K562 (cell line): ENCODE data around the gene ARHGAP18. TPM values are rescaled to one million over a fixed set of nuclear protein-coding genes. Genes with fewer than 3 reads are reported as not detected.

Source experiments
- ADNP ChIP-seq: fragments of 200-800 bp; sonication (Bioruptor generic); IDR thresholded peaks from 2 replicates; pipeline ENCODE4 v1.6.1; 2016; ENCODE audit warnings: missing genetic modification characterization, missing compliant biosample characterization
- DDX20 ChIP-seq: fragments of 450-650 bp; IDR thresholded peaks from 2 replicates; pipeline ENCODE4 v1.6.1; 2016; ENCODE audit warnings: missing genetic modification characterization, low read depth, mild to moderate bottlenecking, missing compliant biosample characterization, moderate library complexity
- DNMT1 ChIP-seq: fragments of 450-650 bp; IDR thresholded peaks from 2 replicates; pipeline ENCODE4 v1.6.1; 2016; ENCODE audit warnings: antibody characterized with exemption, mild to moderate bottlenecking
- GTF2F1 ChIP-seq: IDR thresholded peaks from 2 replicates; pipeline ENCODE4 v1.6.1; 2011; ENCODE audit warnings: low read depth, low read length, improper control_type of control experiment
- KAT2B ChIP-seq: IDR thresholded peaks from one replicate; pipeline ENCODE4 v1.6.1; 2012; ENCODE audit warnings: low read depth, mild to moderate bottlenecking, control low read depth, inconsistent platforms, low read length, moderate library complexity
- PHF21A ChIP-seq: fragments of 450-650 bp; IDR thresholded peaks from 2 replicates; pipeline ENCODE4 v1.6.1; 2017; ENCODE audit warnings: low read depth, borderline replicate concordance
- RBM14 ChIP-seq: fragments of 200-400 bp; formaldehyde crosslinking; IDR thresholded peaks from 2 replicates; pipeline ENCODE4 v1.6.1; 2018; ENCODE audit warnings: low read depth, mild to moderate bottlenecking, low read length, moderate library complexity, borderline replicate concordance; ENCODE audit not compliant: insufficient read depth
- RFX1 ChIP-seq: fragments of 450-650 bp; IDR thresholded peaks from 2 replicates; pipeline ENCODE4 v1.6.1; 2016; ENCODE audit warnings: mild to moderate bottlenecking, moderate library complexity
- SREBF1 ChIP-seq: fragments of 150-350 bp; IDR thresholded peaks from 2 replicates; pipeline ENCODE4 v1.6.1; 2014; ENCODE audit warnings: antibody characterized with exemption, low read depth, low read length, borderline replicate concordance
- TAF7 ChIP-seq: fragments of 450-650 bp; IDR thresholded peaks from 2 replicates; pipeline ENCODE4 v1.6.1; 2016; ENCODE audit warnings: missing genetic modification characterization, missing compliant biosample characterization
- TBP ChIP-seq: optimal IDR thresholded peaks from 2 replicates; pipeline ENCODE3; 2011; ENCODE audit warnings: low read depth, low read length, improper control_type of control experiment
- ZNF212 ChIP-seq: fragments of 450-650 bp; formaldehyde crosslinking; IDR thresholded peaks from 2 replicates; pipeline ENCODE4 v1.4.0; 2020; ENCODE audit warnings: mild to moderate bottlenecking
- ZNF224 ChIP-seq: sonication (generic); formaldehyde crosslinking; IDR thresholded peaks from 2 replicates; pipeline ENCODE4 v1.8.0; 2022; ENCODE audit warnings: mild to moderate bottlenecking, missing genetic modification reagents
- ZNF253 ChIP-seq: fragments of 250-450 bp; sonication (Bioruptor Pico); conservative IDR thresholded peaks from 2 replicates; pipeline ENCODE4 v1.6.1; 2021; ENCODE audit warnings: mild to moderate bottlenecking
- ZNF780A ChIP-seq: fragments of 250-450 bp; sonication (Bioruptor Pico); IDR thresholded peaks from 2 replicates; pipeline ENCODE4 v1.5.0; 2021; ENCODE audit warnings: mild to moderate bottlenecking
- polyA plus RNA-seq, 8 experiments: library from polyadenylated mRNA; depleted of rRNA in 4 of 8; stranded (reverse) in 5 of 8; unstranded in 3 of 8; fragments of >200 nt; fragmentation: Nextera tagmentation in 2 of 8; fragmentation: Illumina TruSeq in 1 of 8; extraction: Ambion mirVana in 2 of 8; extraction: Trizol in 1 of 8; gene quantifications; 2 replicates each; pipeline versions ENCODE4 v1.2.1 to v1.2.3, GENCODE V29; 2011 to 2014; ENCODE audit warnings: inconsistent platforms in 1 of 8, missing spikeins in 1 of 8
- total RNA-seq, 7 experiments: library from RNA; depleted of rRNA in 6 of 7; stranded (reverse); fragments of >200 nt in 6 of 7; fragmentation: Illumina TruSeq in 2 of 7; extraction: Trizol in 2 of 7; gene quantifications; 2 replicates each; pipeline versions ENCODE4 v1.2.1 to v1.2.3, GENCODE V29; 2011 to 2021; ENCODE audit warnings: low replicate concordance in 1 of 7
- TF ChIP-seq, protein P1 (sequence below): IDR thresholded peaks from 2 replicates; pipeline ENCODE4 v1.6.1; 2012; ENCODE audit warnings: low read depth, low read length, improper control_type of control experiment, borderline replicate concordance
- TF ChIP-seq, protein P2 (sequence below), 2 experiments: fragments of 450-650 bp; IDR thresholded peaks; 2 replicates each; pipeline ENCODE4 v1.6.1; 2016
- TF ChIP-seq, protein P3 (sequence below): fragments of 250-450 bp; sonication (Bioruptor Pico); IDR thresholded peaks from 2 replicates; pipeline ENCODE4 v1.4.0; 2020; ENCODE audit warnings: borderline replicate concordance
- TF ChIP-seq, protein P4 (sequence below): fragments of 450-650 bp; IDR thresholded peaks from 2 replicates; pipeline ENCODE4 v1.6.1; 2016; ENCODE audit warnings: mild to moderate bottlenecking
- TF ChIP-seq, protein P5 (sequence below): fragments of 450-650 bp; formaldehyde crosslinking; IDR thresholded peaks from 2 replicates; pipeline ENCODE4 v1.4.0; 2020; ENCODE audit warnings: mild to moderate bottlenecking

ARHGAP18 gene
- total and polyA plus RNA-seq, 9 of the 15 experiments (the other 6 are each of a cell fraction or from before 2014, with no cell fraction given) = 13.3 to 29.7 (median 21.1) TPM

DNA sequence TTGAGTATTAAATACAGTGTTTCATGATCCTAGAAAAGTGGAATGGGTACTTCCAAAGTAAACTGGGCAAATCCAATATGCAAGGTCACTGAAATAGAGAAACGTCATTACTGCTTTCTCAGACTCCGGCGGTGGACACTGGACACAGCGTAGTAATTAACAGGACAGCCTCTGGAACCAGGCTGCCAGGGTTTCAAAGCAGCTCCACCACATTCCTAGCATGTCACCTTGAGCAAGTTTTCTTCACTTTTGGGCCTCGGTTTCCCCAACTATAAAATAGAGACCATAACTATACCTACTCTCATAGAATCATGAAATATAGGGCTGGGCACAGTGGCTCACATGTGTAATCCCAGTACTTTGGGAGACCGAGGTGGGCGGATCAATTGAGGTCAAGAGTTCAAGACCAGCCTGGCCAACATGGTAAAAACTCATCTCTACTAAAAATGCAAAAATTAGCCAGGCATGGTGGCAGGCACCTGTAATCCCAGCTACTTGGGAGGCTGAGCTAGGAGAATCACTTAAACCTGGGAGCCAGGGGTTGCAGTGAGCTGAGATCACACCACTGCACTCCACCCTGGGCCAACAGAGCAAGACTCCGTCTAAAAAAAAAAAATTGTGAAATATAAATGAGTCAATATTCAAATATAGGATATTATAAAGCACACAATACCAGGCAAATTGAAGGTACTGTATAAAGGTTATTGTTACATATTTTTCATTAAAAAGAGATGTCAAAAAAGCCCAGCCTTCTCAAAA, 24.9 kb downstream of the ARHGAP18 start (continued):
- TF ChIP-seq TAF7 (tag) (0 out of 2 replicates have a peak, but pooled peaks have one; percentile 23), ADNP (peak; percentile 41; the same call in 1 of the 2 replicates), PHF21A (no peak), GTF2F1 (no peak), RBM14 (no peak), KAT2B (no peak), RFX1 (no peak), ZNF780A (CRISPR knock-in tag) (no peak), ZNF253 (CRISPR knock-in tag) (no peak), ZNF224 (no peak), SREBF1 (no peak), TBP (no peak), DDX20 (tag) (no peak), ZNF212 (CRISPR knock-in tag) (no peak), DNMT1 (no peak)
- TF ChIP-seq, protein P1, sequence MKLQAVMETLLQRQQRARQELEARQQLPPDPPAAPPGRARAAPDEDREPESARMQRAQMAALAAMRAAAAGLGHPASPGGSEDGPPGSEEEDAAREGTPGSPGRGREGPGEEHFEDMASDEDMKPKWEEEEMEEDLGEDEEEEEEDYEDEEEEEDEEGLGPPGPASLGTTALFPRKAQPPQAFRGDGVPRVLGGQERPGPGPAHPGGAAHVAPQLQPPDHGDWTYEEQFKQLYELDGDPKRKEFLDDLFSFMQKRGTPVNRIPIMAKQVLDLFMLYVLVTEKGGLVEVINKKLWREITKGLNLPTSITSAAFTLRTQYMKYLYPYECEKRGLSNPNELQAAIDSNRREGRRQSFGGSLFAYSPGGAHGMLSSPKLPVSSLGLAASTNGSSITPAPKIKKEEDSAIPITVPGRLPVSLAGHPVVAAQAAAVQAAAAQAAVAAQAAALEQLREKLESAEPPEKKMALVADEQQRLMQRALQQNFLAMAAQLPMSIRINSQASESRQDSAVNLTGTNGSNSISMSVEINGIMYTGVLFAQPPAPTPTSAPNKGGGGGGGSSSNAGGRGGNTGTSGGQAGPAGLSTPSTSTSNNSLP = no peak
- TF ChIP-seq, protein P2, sequence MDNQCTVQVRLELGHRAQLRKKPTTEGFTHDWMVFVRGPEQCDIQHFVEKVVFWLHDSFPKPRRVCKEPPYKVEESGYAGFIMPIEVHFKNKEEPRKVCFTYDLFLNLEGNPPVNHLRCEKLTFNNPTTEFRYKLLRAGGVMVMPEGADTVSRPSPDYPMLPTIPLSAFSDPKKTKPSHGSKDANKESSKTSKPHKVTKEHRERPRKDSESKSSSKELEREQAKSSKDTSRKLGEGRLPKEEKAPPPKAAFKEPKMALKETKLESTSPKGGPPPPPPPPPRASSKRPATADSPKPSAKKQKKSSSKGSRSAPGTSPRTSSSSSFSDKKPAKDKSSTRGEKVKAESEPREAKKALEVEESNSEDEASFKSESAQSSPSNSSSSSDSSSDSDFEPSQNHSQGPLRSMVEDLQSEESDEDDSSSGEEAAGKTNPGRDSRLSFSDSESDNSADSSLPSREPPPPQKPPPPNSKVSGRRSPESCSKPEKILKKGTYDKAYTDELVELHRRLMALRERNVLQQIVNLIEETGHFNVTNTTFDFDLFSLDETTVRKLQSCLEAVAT (IDR thresholded peaks at IDR 0.05) = no peak
- TF ChIP-seq, protein P3, sequence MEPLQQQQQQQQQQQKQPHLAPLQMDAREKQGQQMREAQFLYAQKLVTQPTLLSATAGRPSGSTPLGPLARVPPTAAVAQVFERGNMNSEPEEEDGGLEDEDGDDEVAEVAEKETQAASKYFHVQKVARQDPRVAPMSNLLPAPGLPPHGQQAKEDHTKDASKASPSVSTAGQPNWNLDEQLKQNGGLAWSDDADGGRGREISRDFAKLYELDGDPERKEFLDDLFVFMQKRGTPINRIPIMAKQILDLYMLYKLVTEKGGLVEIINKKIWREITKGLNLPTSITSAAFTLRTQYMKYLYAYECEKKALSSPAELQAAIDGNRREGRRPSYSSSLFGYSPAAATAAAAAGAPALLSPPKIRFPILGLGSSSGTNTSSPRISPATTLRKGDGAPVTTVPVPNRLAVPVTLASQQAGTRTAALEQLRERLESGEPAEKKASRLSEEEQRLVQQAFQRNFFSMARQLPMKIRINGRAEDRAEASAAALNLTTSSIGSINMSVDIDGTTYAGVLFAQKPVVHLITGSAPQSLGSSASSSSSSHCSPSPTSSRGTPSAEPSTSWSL (CRISPR knock-in tag) = no peak
- TF ChIP-seq, protein P4, sequence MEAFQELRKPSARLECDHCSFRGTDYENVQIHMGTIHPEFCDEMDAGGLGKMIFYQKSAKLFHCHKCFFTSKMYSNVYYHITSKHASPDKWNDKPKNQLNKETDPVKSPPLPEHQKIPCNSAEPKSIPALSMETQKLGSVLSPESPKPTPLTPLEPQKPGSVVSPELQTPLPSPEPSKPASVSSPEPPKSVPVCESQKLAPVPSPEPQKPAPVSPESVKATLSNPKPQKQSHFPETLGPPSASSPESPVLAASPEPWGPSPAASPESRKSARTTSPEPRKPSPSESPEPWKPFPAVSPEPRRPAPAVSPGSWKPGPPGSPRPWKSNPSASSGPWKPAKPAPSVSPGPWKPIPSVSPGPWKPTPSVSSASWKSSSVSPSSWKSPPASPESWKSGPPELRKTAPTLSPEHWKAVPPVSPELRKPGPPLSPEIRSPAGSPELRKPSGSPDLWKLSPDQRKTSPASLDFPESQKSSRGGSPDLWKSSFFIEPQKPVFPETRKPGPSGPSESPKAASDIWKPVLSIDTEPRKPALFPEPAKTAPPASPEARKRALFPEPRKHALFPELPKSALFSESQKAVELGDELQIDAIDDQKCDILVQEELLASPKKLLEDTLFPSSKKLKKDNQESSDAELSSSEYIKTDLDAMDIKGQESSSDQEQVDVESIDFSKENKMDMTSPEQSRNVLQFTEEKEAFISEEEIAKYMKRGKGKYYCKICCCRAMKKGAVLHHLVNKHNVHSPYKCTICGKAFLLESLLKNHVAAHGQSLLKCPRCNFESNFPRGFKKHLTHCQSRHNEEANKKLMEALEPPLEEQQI = 0 out of 2 replicates have a peak, but pooled peaks have one; percentile 20
- TF ChIP-seq, protein P5, sequence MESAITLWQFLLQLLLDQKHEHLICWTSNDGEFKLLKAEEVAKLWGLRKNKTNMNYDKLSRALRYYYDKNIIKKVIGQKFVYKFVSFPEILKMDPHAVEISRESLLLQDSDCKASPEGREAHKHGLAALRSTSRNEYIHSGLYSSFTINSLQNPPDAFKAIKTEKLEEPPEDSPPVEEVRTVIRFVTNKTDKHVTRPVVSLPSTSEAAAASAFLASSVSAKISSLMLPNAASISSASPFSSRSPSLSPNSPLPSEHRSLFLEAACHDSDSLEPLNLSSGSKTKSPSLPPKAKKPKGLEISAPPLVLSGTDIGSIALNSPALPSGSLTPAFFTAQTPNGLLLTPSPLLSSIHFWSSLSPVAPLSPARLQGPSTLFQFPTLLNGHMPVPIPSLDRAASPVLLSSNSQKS (CRISPR knock-in tag) = no peak
